Liver (tissue), 9 donors: Measurements from ENCODE around the gene SCIN. TPM values are rescaled to one million over a fixed set of nuclear protein-coding genes. Genes with fewer than 3 reads are reported as not detected.

ENCODE experiments used
- DNase-seq: peaks from one replicate; pipeline ENCODE4 v3.0.0-alpha.2; 2017; ENCODE audit warnings: low spot score
- H3K27ac ChIP-seq, 2 donors: one replicate each; pipeline ENCODE4 v1.7.0; 2013; ENCODE audit warnings: inconsistent platforms in 2 of 2, low read length in 2 of 2, control low read depth in 1 of 2, low read depth in 1 of 2, mild to moderate bottlenecking in 1 of 2
- H3K27me3 ChIP-seq, 4 donors: one replicate each; pipeline versions ENCODE4 v1.6.1 to v1.7.0; 2013; ENCODE audit warnings: low read length in 3 of 4, inconsistent platforms in 1 of 4, mild to moderate bottlenecking in 1 of 4, moderate library complexity in 1 of 4; ENCODE audit not compliant: control insufficient read depth in 4 of 4, insufficient read depth in 4 of 4
- H3K36me3 ChIP-seq, 4 donors: one replicate each; pipeline versions ENCODE4 v1.6.1 to v1.7.0; 2013; ENCODE audit warnings: low read length in 3 of 4, mild to moderate bottlenecking in 3 of 4, low read depth in 1 of 4, moderate library complexity in 1 of 4; ENCODE audit not compliant: control insufficient read depth in 4 of 4, insufficient read depth in 3 of 4
- H3K4me1 ChIP-seq, 4 donors: one replicate each; pipeline versions ENCODE4 v1.6.1 to v1.7.0; 2013; ENCODE audit warnings: low read length in 3 of 4, mild to moderate bottlenecking in 3 of 4, moderate library complexity in 1 of 4; ENCODE audit not compliant: control insufficient read depth in 4 of 4, insufficient read depth in 4 of 4
- H3K4me3 ChIP-seq, 3 donors: one replicate each; pipeline versions ENCODE4 v1.6.1 to v1.7.0; 2013; ENCODE audit warnings: low read length in 3 of 3, control low read depth in 1 of 3, low read depth in 1 of 3, mild to moderate bottlenecking in 1 of 3
- H3K9ac ChIP-seq, 2 donors: one replicate each; pipeline ENCODE4 v1.7.0; 2013; ENCODE audit warnings: low read length in 2 of 2, mild to moderate bottlenecking in 2 of 2, moderate library complexity in 2 of 2, control low read depth in 1 of 2, low read depth in 1 of 2
- H3K9me3 ChIP-seq, 4 donors: one replicate each; pipeline versions ENCODE4 v1.6.1 to v1.7.0; 2013; ENCODE audit warnings: low read length in 3 of 4; ENCODE audit not compliant: control insufficient read depth in 4 of 4
- EGR1 ChIP-seq, 2 donors: IDR thresholded peaks; 2 replicates each; pipeline ENCODE4 v1.6.1; 2016 to 2018; ENCODE audit warnings: antibody characterized with exemption in 2 of 2, low read depth in 2 of 2
- FOXA1 ChIP-seq: IDR thresholded peaks from 2 replicates; pipeline ENCODE4 v1.6.1; 2016; ENCODE audit warnings: antibody characterized with exemption
- FOXA2 ChIP-seq: IDR thresholded peaks from 2 replicates; pipeline ENCODE4 v1.6.1; 2016; ENCODE audit warnings: antibody characterized with exemption
- HNF4A ChIP-seq, 2 donors: conservative IDR thresholded peaks; 2 replicates each; pipeline ENCODE4 v1.6.1; 2016; ENCODE audit warnings: antibody characterized with exemption in 2 of 2, mild to moderate bottlenecking in 2 of 2
- HNF4G ChIP-seq: IDR thresholded peaks from 2 replicates; pipeline ENCODE4 v1.6.1; 2016; ENCODE audit warnings: antibody characterized with exemption
- JUND ChIP-seq, 2 donors: IDR thresholded peaks; 2 replicates each; pipeline ENCODE4 v1.6.1; 2016; ENCODE audit warnings: antibody characterized with exemption in 2 of 2
- NR2F2 ChIP-seq: IDR thresholded peaks from 2 replicates; pipeline ENCODE4 v1.6.1; 2016; ENCODE audit warnings: antibody characterized with exemption
- RAD21 ChIP-seq, 2 donors: IDR thresholded peaks; 2 replicates each; pipeline ENCODE4 v1.6.1; 2016; ENCODE audit warnings: antibody characterized with exemption in 2 of 2, mild to moderate bottlenecking in 2 of 2
- RXRA ChIP-seq, 2 donors: IDR thresholded peaks; 2 replicates each; pipeline ENCODE4 v1.6.1; 2017 to 2018; ENCODE audit warnings: antibody characterized with exemption in 2 of 2, mild to moderate bottlenecking in 1 of 2
- SP1 ChIP-seq: IDR thresholded peaks from 2 replicates; pipeline ENCODE4 v1.6.1; 2018; ENCODE audit warnings: antibody characterized with exemption, mild to moderate bottlenecking
- TAF1 ChIP-seq: conservative IDR thresholded peaks from 2 replicates; pipeline ENCODE4 v1.6.1; 2016; ENCODE audit warnings: antibody characterized with exemption, mild to moderate bottlenecking
- YY1 ChIP-seq: IDR thresholded peaks from 2 replicates; pipeline ENCODE4 v1.6.1; 2016; ENCODE audit warnings: antibody characterized with exemption, mild to moderate bottlenecking
- WGBS: extraction: QIAGEN DNeasy Blood & Tissue Kit; methylation state at CpG from one replicate; pipeline ENCODE4 v1.1.7; 2013; 5-methylcytosine and 5-hydroxymethylcytosine counted together
- polyA plus RNA-seq, 2 donors: library from polyadenylated mRNA; stranded (reverse) in 1 of 2; unstranded in 1 of 2; fragments of 200-250 nt in 1 of 2; fragments of >200 nt in 1 of 2; fragmentation: Nextera tagmentation in 1 of 2; extraction: Ambion mirVana in 1 of 2; gene quantifications; one replicate each; pipeline versions ENCODE4 v1.2.1 to v1.2.3, GENCODE V29; 2013 to 2015
- total RNA-seq, 2 donors: library from RNA; depleted of rRNA; stranded (reverse); fragments of >200 nt; gene quantifications; one replicate each; pipeline ENCODE4 v1.2.3, GENCODE V29; 2014
- TF ChIP-seq, protein P1 (sequence below): IDR thresholded peaks from 2 replicates; pipeline ENCODE4 v1.6.1; 2016; ENCODE audit warnings: antibody characterized with exemption
- TF ChIP-seq, protein P2 (sequence below): IDR thresholded peaks from 2 replicates; pipeline ENCODE4 v1.6.1; 2016; ENCODE audit warnings: antibody characterized with exemption
- TF ChIP-seq, protein P3 (sequence below): IDR thresholded peaks from 2 replicates; pipeline ENCODE4 v1.6.1; 2016; ENCODE audit warnings: antibody characterized with exemption, mild to moderate bottlenecking
- TF ChIP-seq, protein P4 (sequence below): fragments of 150-350 bp; IDR thresholded peaks from 2 replicates; pipeline ENCODE4 v1.5.1; 2017; ENCODE audit warnings: improper control_type of control experiment, low read depth, low read length; ENCODE audit not compliant: missing input control
- donor health status: healthy.
- donor health status: healthy.
- donor health status: healthy.
- donor health status: healthy.
- donor health status: healthy.

SCIN gene
- total and polyA plus RNA-seq, 4 donors: 0.05 to 0.23 TPM; not detected in 2

DNA sequence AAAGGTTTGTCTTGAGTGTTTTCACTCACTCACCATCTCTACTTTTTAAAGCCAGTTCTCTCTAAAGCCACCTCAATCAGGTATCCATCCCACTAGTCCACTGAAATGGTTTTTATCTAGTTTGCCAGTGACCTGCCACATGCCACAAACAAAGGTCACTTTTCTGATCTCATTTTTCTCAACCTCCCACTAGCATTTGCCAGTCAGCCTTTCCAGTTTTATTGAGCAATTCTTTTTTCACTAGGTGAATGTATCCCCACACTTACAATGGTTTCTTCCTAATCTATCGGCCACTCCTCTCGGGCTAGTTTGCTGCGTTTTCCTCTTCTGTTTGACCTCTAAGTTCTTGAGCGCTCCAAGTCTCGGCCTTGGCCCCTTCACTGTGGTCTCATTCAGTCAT is 72.0 kb downstream of the SCIN start (continued):
- TF ChIP-seq, protein P1, sequence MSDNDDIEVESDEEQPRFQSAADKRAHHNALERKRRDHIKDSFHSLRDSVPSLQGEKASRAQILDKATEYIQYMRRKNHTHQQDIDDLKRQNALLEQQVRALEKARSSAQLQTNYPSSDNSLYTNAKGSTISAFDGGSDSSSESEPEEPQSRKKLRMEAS: no peak

DNA sequence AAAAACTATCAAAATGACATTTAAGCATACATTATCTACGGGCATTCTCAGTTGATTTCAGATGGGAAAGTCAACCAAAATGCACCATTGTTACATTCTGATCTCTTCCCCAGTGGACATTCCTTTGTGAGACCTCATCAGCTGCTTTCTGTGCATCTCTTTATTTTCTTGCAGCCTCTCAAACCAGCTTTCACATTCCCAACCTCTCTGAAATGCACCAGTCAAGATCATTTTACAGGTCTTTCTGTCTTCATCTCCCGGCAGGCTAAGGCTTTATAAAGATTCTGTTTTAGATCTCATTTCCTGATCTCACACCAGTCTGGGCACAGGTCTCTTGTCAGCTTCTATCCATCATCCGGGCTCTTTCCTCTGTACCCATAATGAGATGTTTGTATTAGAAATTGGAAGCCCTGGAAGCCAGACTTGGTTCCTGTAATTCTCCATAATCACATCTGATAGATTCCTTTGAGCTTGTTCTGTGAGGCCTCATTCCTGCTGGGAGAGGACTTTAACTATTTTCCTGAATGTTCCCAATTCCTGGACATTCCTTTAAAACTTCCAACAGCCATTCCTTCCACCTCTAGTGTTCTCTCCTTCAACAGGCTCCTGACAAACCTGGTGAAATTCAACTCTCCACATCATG is 72.6 kb downstream of the SCIN start:
- Histone ChIP-seq H3K27ac (no peak overlapping the region), H3K36me3 (no peaks in the 10 kb centered on the region), H3K4me3 (no peak overlapping the region), H3K27me3 (no peaks in the 10 kb centered on the region), H3K9ac (no peak overlapping the region), H3K4me1 (no peaks in the 10 kb centered on the region), H3K9me3 (no peaks in the 10 kb centered on the region)
- TF ChIP-seq, protein P2, sequence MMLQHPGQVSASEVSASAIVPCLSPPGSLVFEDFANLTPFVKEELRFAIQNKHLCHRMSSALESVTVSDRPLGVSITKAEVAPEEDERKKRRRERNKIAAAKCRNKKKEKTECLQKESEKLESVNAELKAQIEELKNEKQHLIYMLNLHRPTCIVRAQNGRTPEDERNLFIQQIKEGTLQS: no peak
- TF ChIP-seq, protein P3, sequence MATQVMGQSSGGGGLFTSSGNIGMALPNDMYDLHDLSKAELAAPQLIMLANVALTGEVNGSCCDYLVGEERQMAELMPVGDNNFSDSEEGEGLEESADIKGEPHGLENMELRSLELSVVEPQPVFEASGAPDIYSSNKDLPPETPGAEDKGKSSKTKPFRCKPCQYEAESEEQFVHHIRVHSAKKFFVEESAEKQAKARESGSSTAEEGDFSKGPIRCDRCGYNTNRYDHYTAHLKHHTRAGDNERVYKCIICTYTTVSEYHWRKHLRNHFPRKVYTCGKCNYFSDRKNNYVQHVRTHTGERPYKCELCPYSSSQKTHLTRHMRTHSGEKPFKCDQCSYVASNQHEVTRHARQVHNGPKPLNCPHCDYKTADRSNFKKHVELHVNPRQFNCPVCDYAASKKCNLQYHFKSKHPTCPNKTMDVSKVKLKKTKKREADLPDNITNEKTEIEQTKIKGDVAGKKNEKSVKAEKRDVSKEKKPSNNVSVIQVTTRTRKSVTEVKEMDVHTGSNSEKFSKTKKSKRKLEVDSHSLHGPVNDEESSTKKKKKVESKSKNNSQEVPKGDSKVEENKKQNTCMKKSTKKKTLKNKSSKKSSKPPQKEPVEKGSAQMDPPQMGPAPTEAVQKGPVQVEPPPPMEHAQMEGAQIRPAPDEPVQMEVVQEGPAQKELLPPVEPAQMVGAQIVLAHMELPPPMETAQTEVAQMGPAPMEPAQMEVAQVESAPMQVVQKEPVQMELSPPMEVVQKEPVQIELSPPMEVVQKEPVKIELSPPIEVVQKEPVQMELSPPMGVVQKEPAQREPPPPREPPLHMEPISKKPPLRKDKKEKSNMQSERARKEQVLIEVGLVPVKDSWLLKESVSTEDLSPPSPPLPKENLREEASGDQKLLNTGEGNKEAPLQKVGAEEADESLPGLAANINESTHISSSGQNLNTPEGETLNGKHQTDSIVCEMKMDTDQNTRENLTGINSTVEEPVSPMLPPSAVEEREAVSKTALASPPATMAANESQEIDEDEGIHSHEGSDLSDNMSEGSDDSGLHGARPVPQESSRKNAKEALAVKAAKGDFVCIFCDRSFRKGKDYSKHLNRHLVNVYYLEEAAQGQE: no peak
- no peak for TF ChIP-seq JUND (IDR thresholded peaks at IDR 0.05)
- no peak for TF ChIP-seq SP1
- TF ChIP-seq HNF4G: no peak
- TF ChIP-seq, protein P4, sequence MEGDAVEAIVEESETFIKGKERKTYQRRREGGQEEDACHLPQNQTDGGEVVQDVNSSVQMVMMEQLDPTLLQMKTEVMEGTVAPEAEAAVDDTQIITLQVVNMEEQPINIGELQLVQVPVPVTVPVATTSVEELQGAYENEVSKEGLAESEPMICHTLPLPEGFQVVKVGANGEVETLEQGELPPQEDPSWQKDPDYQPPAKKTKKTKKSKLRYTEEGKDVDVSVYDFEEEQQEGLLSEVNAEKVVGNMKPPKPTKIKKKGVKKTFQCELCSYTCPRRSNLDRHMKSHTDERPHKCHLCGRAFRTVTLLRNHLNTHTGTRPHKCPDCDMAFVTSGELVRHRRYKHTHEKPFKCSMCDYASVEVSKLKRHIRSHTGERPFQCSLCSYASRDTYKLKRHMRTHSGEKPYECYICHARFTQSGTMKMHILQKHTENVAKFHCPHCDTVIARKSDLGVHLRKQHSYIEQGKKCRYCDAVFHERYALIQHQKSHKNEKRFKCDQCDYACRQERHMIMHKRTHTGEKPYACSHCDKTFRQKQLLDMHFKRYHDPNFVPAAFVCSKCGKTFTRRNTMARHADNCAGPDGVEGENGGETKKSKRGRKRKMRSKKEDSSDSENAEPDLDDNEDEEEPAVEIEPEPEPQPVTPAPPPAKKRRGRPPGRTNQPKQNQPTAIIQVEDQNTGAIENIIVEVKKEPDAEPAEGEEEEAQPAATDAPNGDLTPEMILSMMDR: no peak
- TF ChIP-seq HNF4A (conservative IDR thresholded peaks at IDR 0.05): no peak
- TF ChIP-seq FOXA2: no peak
- TF ChIP-seq EGR1 (IDR thresholded peaks at IDR 0.05; ENCODE audit: low read depth in 2 of 2): no peak
- no peak for TF ChIP-seq RAD21 (IDR thresholded peaks at IDR 0.05)
- no peak for TF ChIP-seq RXRA (IDR thresholded peaks at IDR 0.05)
- no peak for TF ChIP-seq YY1
- no peak for TF ChIP-seq FOXA1
- no peak for TF ChIP-seq TAF1
- TF ChIP-seq, protein P1: no peak
- no peak for DNase-seq
- 89% methylated on average over 3 of the region's 3 CpGs for WGBS

DNA sequence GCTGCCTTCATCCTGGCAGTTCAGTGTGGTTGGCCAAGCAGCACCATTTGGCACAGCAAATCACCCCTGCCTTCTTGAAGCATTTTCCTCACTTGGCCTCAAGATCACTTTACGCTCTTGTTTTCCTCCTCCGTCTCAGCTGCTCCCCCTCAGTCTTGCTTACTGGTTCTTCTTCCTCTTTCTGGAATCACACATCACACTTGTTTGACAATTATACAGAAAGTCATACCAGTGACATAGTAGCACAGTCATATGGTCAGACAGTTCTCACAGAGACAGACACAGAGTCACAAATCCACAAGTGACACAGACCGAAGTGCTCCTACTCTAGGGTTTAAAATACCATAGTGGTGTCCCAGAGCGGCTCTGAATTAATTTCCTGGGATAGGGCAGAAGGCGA is 73.1 kb downstream of the SCIN start:
- DNase-seq: no peak
- H3K27ac ChIP-seq: no peak overlapping the region
- 87% methylated on average over 5 of the region's 5 CpGs for WGBS
- TF ChIP-seq JUND (IDR thresholded peaks at IDR 0.05) (no peak), NR2F2 (no peak), RXRA (IDR thresholded peaks at IDR 0.05) (no peak), FOXA1 (no peak), RAD21 (IDR thresholded peaks at IDR 0.05) (no peak), YY1 (no peak), HNF4G (no peak), HNF4A (conservative IDR thresholded peaks at IDR 0.05) (no peak)
- TF ChIP-seq, protein P2: no peak
- TF ChIP-seq, protein P3: no peak
- TF ChIP-seq, protein P4: no peak
- TF ChIP-seq, protein P1: no peak

More for the DNA sequence above, 73.1 kb downstream of the SCIN start:
- Histone ChIP-seq H3K4me3 (no peak overlapping the region), H3K9me3 (no peaks in the 10 kb centered on the region), H3K27me3 (no peaks in the 10 kb centered on the region), H3K36me3 (no peaks in the 10 kb centered on the region), H3K9ac (no peak overlapping the region), H3K4me1 (no peaks in the 10 kb centered on the region)
